ENCODE results near the gene TJP1. TPM values are rescaled to one million over a fixed set of nuclear protein-coding genes. Genes with fewer than 3 reads are reported as not detected.

Gene TJP1
- total and polyA plus RNA-seq, 5 donors = 36.6 to 131 (median 120) TPM

- Histone ChIP-seq H3K4me3 (ENCODE audit: low read length) (no peak overlapping the region), H3K27me3 (ENCODE audit: control insufficient read depth, insufficient read depth) (no peaks in the 10 kb centered on the region), H3K9me3 (ENCODE audit: control insufficient read depth, low read length) (no peaks in the 10 kb centered on the region), H3K27ac (ENCODE audit: low read length) (no peak overlapping the region), H3K4me1 (ENCODE audit: control insufficient read depth, insufficient read depth, low read length) (peaks cover 5% of the 10 kb centered on the region)
- 96% methylated on average over 3 of the region's 3 CpGs for WGBS
- DNase-seq (no peak), ATAC-seq (no peak)
- intact Hi-C loops (cut with DNase I) = no loop called here
Measured at GRCh38 chr15:29838352-29839010, 16.2 kb upstream of the TJP1 start.

- 40% methylated on average over 4 of the region's 4 CpGs for WGBS
- DNase-seq (peak in 2 of 3 donors; percentile 42 to 72), ATAC-seq (peak; percentile 88 to 93)
- Histone ChIP-seq H3K27me3 (ENCODE audit: control insufficient read depth, insufficient read depth) (no peaks in the 10 kb centered on the region), H3K9me3 (ENCODE audit: control insufficient read depth, low read length) (no peaks in the 10 kb centered on the region), H3K27ac (ENCODE audit: low read length) (peak overlapping the region; percentile 48), H3K4me1 (ENCODE audit: control insufficient read depth, insufficient read depth, low read length) (peaks cover 3% of the 10 kb centered on the region), H3K4me3 (ENCODE audit: low read length) (no peak overlapping the region)
- intact Hi-C loops (cut with DNase I) = no loop called here
Measured at GRCh38 chr15:29835301-29835700, 13.0 kb upstream of the TJP1 start.

GRCh38 chr15:29832709-29833108, 10.4 kb upstream of the TJP1 start:
- Histone ChIP-seq H3K27ac (ENCODE audit: low read length) (no peak overlapping the region), H3K9me3 (ENCODE audit: control insufficient read depth, low read length) (no peaks in the 10 kb centered on the region), H3K27me3 (ENCODE audit: control insufficient read depth, insufficient read depth) (no peaks in the 10 kb centered on the region), H3K4me1 (ENCODE audit: control insufficient read depth, insufficient read depth, low read length) (peaks cover 4% of the 10 kb centered on the region), H3K4me3 (ENCODE audit: low read length) (no peak overlapping the region)
- DNase-seq (no peak), ATAC-seq (no peak)
- intact Hi-C loops (cut with DNase I) = no loop called here
- WGBS = 67% methylated on average over 3 of the region's 3 CpGs

GRCh38 chr15:29826908-29827820, 4.9 kb upstream of the TJP1 start:
- H3K4me1 ChIP-seq (ENCODE audit: control insufficient read depth, insufficient read depth, low read length) = peaks cover 4% of the 10 kb centered on the region
- H3K4me3 ChIP-seq (ENCODE audit: low read length) = no peak overlapping the region
- H3K27me3 ChIP-seq (ENCODE audit: control insufficient read depth, insufficient read depth) = no peaks in the 10 kb centered on the region
- peak overlapping the region; percentile 22 for H3K27ac ChIP-seq (ENCODE audit: low read length)
- ATAC-seq (no peak), DNase-seq (no peak)
- intact Hi-C loops (cut with DNase I) = loop anchor here in 2 of 4 donors (5.0 to 10.0 kb wide), 3 partner anchors 58 to 98 kb away; no protein-coding TSS in a partner anchor
- no peaks in the 10 kb centered on the region for H3K9me3 ChIP-seq (ENCODE audit: control insufficient read depth, low read length)
- 63% methylated on average over 8 of the region's 8 CpGs for WGBS

- Histone ChIP-seq H3K4me3 (ENCODE audit: low read length) (no peak overlapping the region), H3K4me1 (ENCODE audit: control insufficient read depth, insufficient read depth, low read length) (peaks cover 4% of the 10 kb centered on the region), H3K27ac (ENCODE audit: low read length) (no peak overlapping the region), H3K9me3 (ENCODE audit: control insufficient read depth, low read length) (no peaks in the 10 kb centered on the region), H3K27me3 (ENCODE audit: control insufficient read depth, insufficient read depth) (no peaks in the 10 kb centered on the region)
- ATAC-seq = no peak
- DNase-seq = no peak
- intact Hi-C loops (cut with DNase I) = loop anchor here in 2 of 4 donors (5.0 to 10.0 kb wide), 3 partner anchors 60 to 100 kb away; no protein-coding TSS in a partner anchor
- WGBS = 43% methylated on average over 3 of the region's 3 CpGs
Measured at GRCh38 chr15:29825227-29825626, 3.0 kb upstream of the TJP1 start.

- intact Hi-C loops (cut with DNase I) = loop anchor here in 3 of 4 donors (5.0 to 10.0 kb wide), 3 partner anchors 62 to 104 kb away; no protein-coding TSS in a partner anchor
- 4% methylated on average over 31 of the region's 31 CpGs for WGBS
- Histone ChIP-seq H3K4me1 (ENCODE audit: control insufficient read depth, insufficient read depth, low read length) (peaks cover 2% of the 10 kb centered on the region), H3K27ac (ENCODE audit: low read length) (peak overlapping the region; percentile 94), H3K27me3 (ENCODE audit: control insufficient read depth, insufficient read depth) (no peaks in the 10 kb centered on the region), H3K9me3 (ENCODE audit: control insufficient read depth, low read length) (no peaks in the 10 kb centered on the region), H3K4me3 (ENCODE audit: low read length) (peak overlapping the region; percentile 98)
- ATAC-seq (peak; percentile 66 to 71), DNase-seq (peak; percentile 75 to 88 (median 85))
Measured at GRCh38 chr15:29822684-29823459, 604 bp upstream of the TJP1 start.

- intact Hi-C loops (cut with DNase I) = loop anchor here in 3 of 4 donors (5.0 to 10.0 kb wide), 3 partner anchors 63 to 106 kb away; no protein-coding TSS in a partner anchor
- WGBS = under 1% methylated on average over 79 of the region's 79 CpGs
- peak; percentile 69 to 74 for ATAC-seq
- Histone ChIP-seq H3K4me3 (ENCODE audit: low read length) (peak overlapping the region; percentile 98), H3K27ac (ENCODE audit: low read length) (peak overlapping the region; percentile 94), H3K27me3 (ENCODE audit: control insufficient read depth, insufficient read depth) (no peaks in the 10 kb centered on the region), H3K9me3 (ENCODE audit: control insufficient read depth, low read length) (no peaks in the 10 kb centered on the region), H3K4me1 (ENCODE audit: control insufficient read depth, insufficient read depth, low read length) (peaks cover 2% of the 10 kb centered on the region)
- DNase-seq = peak; percentile 79 to 87 (median 87)
Measured at GRCh38 chr15:29821416-29822099, 710 bp downstream of the TJP1 start.

- Histone ChIP-seq H3K9me3 (ENCODE audit: control insufficient read depth, low read length) (no peaks in the 10 kb centered on the region), H3K27me3 (ENCODE audit: control insufficient read depth, insufficient read depth) (no peaks in the 10 kb centered on the region), H3K4me1 (ENCODE audit: control insufficient read depth, insufficient read depth, low read length) (peaks cover 2% of the 10 kb centered on the region), H3K27ac (ENCODE audit: low read length) (no peak overlapping the region), H3K4me3 (ENCODE audit: low read length) (peak overlapping the region; percentile 98)
- DNase-seq (no peak), ATAC-seq (no peak)
- intact Hi-C loops (cut with DNase I) = loop anchor here in 3 of 4 donors (5.0 to 10.0 kb wide), 3 partner anchors 64 to 107 kb away; no protein-coding TSS in a partner anchor
- 16% methylated on average over 9 of the region's 9 CpGs for WGBS
Measured at GRCh38 chr15:29820394-29821154, 1.7 kb downstream of the TJP1 start.

GRCh38 chr15:29819979-29820378, 2.3 kb downstream of the TJP1 start:
- WGBS = 30% methylated on average over 4 of the region's 4 CpGs
- H3K27me3 ChIP-seq (ENCODE audit: control insufficient read depth, insufficient read depth) = no peaks in the 10 kb centered on the region
- H3K4me1 ChIP-seq (ENCODE audit: control insufficient read depth, insufficient read depth, low read length) = peaks cover 2% of the 10 kb centered on the region
- ATAC-seq (no peak), DNase-seq (no peak)
- no peak overlapping the region for H3K27ac ChIP-seq (ENCODE audit: low read length)
- intact Hi-C loops (cut with DNase I) = loop anchor here in 3 of 4 donors (5.0 to 10.0 kb wide), 4 partner anchors 55 to 107 kb away; no protein-coding TSS in a partner anchor
- peak overlapping the region; percentile 98 for H3K4me3 ChIP-seq (ENCODE audit: low read length)
- no peaks in the 10 kb centered on the region for H3K9me3 ChIP-seq (ENCODE audit: control insufficient read depth, low read length)

All from right cardiac atrium (tissue), 5 donors.